B cell (primary cell): ENCODE data around the gene SLC49A3. TPM values are rescaled to one million over a fixed set of nuclear protein-coding genes. Genes with fewer than 3 reads are reported as not detected.

Experiments
- ATAC-seq: fragments of 200-7000 bp; cut with Tn5 transposase; one replicate; pipeline ENCODE4 v1.10.0; 2021; ENCODE audit warnings: low read depth, mild to moderate bottlenecking, moderate number of reproducible peaks, moderate library complexity
- CTCF ChIA-PET: fragments of 350-600 bp; sonication (Branson Sonifier 250); formaldehyde crosslinking; loops from one replicate; lab custom pipeline; 2021; ENCODE audit warnings: antibody characterized with exemption, inconsistent platforms; lab: Charles Lee
- POLR2A ChIA-PET: fragments of 350-600 bp; sonication (Branson Sonifier 250); formaldehyde crosslinking; loops from one replicate; lab custom pipeline; 2021; ENCODE audit warnings: antibody characterized with exemption; lab: Charles Lee
- DNase-seq: peaks from one replicate; pipeline ENCODE4 v3.0.0; 2013
- H2AFZ ChIP-seq: 2 replicates; pipeline ENCODE4 v1.6.1; 2012; ENCODE audit warnings: mild to moderate bottlenecking, low read depth, low read length; ENCODE audit not compliant: insufficient read depth, poor library complexity, severe bottlenecking
- H3K27ac ChIP-seq, 2 donors: 1 replicate in 1 of 2; 2 replicates in 1 of 2; pipeline ENCODE4 v1.5.1; 2012 to 2013; ENCODE audit warnings: low read length in 2 of 2, mild to moderate bottlenecking in 2 of 2, moderate library complexity in 1 of 2
- H3K27me3 ChIP-seq, 4 experiments: fragments of 200-600 bp in 1 of 4; sonication (generic) in 1 of 4; replicated peaks in 1 of 4; 1 replicate in 2 of 4; 2 replicates in 2 of 4; pipeline versions ENCODE4 v1.6.1 to v1.7.0; 2013 to 2016; ENCODE audit warnings: low read length in 3 of 4, mild to moderate bottlenecking in 2 of 4, mixed read lengths in 1 of 4, moderate library complexity in 1 of 4; ENCODE audit not compliant: insufficient read depth in 4 of 4, control insufficient read depth in 3 of 4; ENCODE audit errors: control extremely low read depth in 1 of 4
- H3K36me3 ChIP-seq, 2 experiments: replicated peaks in 1 of 2; 1 replicate in 1 of 2; 2 replicates in 1 of 2; pipeline versions ENCODE4 v1.6.1 to v1.7.1; 2013; ENCODE audit warnings: low read length in 1 of 2; ENCODE audit not compliant: insufficient read depth in 2 of 2, control insufficient read depth in 1 of 2; ENCODE audit errors: control extremely low read depth in 1 of 2, extremely low read depth in 1 of 2
- H3K4me1 ChIP-seq, 2 donors: fragments of 200-600 bp in 1 of 2; sonication (generic) in 1 of 2; 1 replicate in 1 of 2; 2 replicates in 1 of 2; pipeline versions ENCODE4 v1.5.1 to v1.6.1; 2013 to 2017; ENCODE audit warnings: low read length in 2 of 2; ENCODE audit not compliant: control insufficient read depth in 2 of 2, insufficient read depth in 2 of 2
- H3K4me2 ChIP-seq: replicated peaks from 2 replicates; pipeline ENCODE3; 2012; ENCODE audit warnings: mild to moderate bottlenecking, low read depth, low read length; ENCODE audit not compliant: poor library complexity, severe bottlenecking
- H3K4me3 ChIP-seq, 5 experiments: fragments of 200-600 bp in 1 of 5; sonication (generic) in 1 of 5; 1 replicate in 3 of 5; 2 replicates in 2 of 5; pipeline versions ENCODE4 v1.5.1 to v1.7.0; 2011 to 2016; ENCODE audit warnings: low read length in 4 of 5, mild to moderate bottlenecking in 4 of 5, low read depth in 2 of 5, control low read depth in 1 of 5, moderate library complexity in 1 of 5; ENCODE audit not compliant: insufficient read depth in 1 of 5; ENCODE audit errors: control extremely low read depth in 1 of 5, extremely low read depth in 1 of 5
- H3K79me2 ChIP-seq: fragments of 200-600 bp; sonication (generic); one replicate; pipeline ENCODE4 v1.6.0; 2016; ENCODE audit warnings: low read length; ENCODE audit not compliant: control insufficient read depth, insufficient read depth
- H3K9ac ChIP-seq: fragments of 200-600 bp; sonication (generic); 2 replicates; pipeline ENCODE4 v1.6.1; 2017; ENCODE audit warnings: mild to moderate bottlenecking, low read length, moderate library complexity
- H3K9me3 ChIP-seq, 3 donors: one replicate each; pipeline versions ENCODE4 v1.6.1 to v1.7.1; 2013; ENCODE audit warnings: low read length in 2 of 3; ENCODE audit not compliant: control insufficient read depth in 2 of 3, insufficient read depth in 1 of 3; ENCODE audit errors: control extremely low read depth in 1 of 3
- H4K20me1 ChIP-seq: 2 replicates; pipeline ENCODE4 v1.6.0; 2012; ENCODE audit warnings: mild to moderate bottlenecking, low read length; ENCODE audit not compliant: insufficient read depth, control insufficient read depth, poor library complexity, severe bottlenecking
- H3K27ac Mint-ChIP-seq: one replicate; pipeline ENCODE4 v1.8.0; 2021; ENCODE audit warnings: mixed read lengths
- H3K27me3 Mint-ChIP-seq: one replicate; pipeline ENCODE4 v1.8.0; 2021; ENCODE audit warnings: mixed read lengths
- H3K4me1 Mint-ChIP-seq: one replicate; pipeline ENCODE4 v1.8.0; 2021; ENCODE audit warnings: mixed read lengths
- H3K4me3 Mint-ChIP-seq: one replicate; pipeline ENCODE4 v1.8.0; 2021; ENCODE audit warnings: mixed read lengths
- H3K9me3 Mint-ChIP-seq: one replicate; pipeline ENCODE4 v1.8.0; 2022; ENCODE audit warnings: mixed read lengths; ENCODE audit not compliant: insufficient read depth
- EZH2 ChIP-seq: IDR thresholded peaks from 2 replicates; pipeline ENCODE4 v1.6.1; 2012; ENCODE audit warnings: borderline replicate concordance, low read depth, mild to moderate bottlenecking, moderate library complexity, low read length; ENCODE audit not compliant: insufficient read depth, poor library complexity, severe bottlenecking
- WGBS: methylation state at CpG from one replicate; pipeline ENCODE4 v1.1.5; 2013; ENCODE audit warnings: missing lambda C conversion rate; ENCODE audit not compliant: insufficient coverage; 5-methylcytosine and 5-hydroxymethylcytosine counted together
- intact Hi-C: fragments of 100-400 bp; cut with micrococcal nuclease; formaldehyde crosslinking; loops from one replicate; pipeline ENCODE4 v1.10.0; 2022
- polyA plus RNA-seq: library from polyadenylated mRNA; depleted of rRNA; stranded (reverse); fragments of >200 nt; gene quantifications from 2 replicates; pipeline ENCODE4 v1.2.3, GENCODE V29; 2012
- total RNA-seq, 2 donors: library from RNA; stranded (reverse); fragments of 120-200 nt in 1 of 2; gene quantifications; 1 replicate in 1 of 2; 2 replicates in 1 of 2; pipeline versions ENCODE4 v1.2.3 to v1.2.4, GENCODE V29; 2013 to 2022
- TF ChIP-seq, protein P1 (sequence below): fragments of 200-600 bp; IDR thresholded peaks from one replicate; pipeline ENCODE4 v1.8.0; 2022; ENCODE audit warnings: antibody characterized with exemption, mild to moderate bottlenecking

The SLC49A3 gene
- total and polyA plus RNA-seq, 2 donors (not counting 1 experiment from before 2014, with no cell fraction given): 2.0 to 4.3 TPM

DNA sequence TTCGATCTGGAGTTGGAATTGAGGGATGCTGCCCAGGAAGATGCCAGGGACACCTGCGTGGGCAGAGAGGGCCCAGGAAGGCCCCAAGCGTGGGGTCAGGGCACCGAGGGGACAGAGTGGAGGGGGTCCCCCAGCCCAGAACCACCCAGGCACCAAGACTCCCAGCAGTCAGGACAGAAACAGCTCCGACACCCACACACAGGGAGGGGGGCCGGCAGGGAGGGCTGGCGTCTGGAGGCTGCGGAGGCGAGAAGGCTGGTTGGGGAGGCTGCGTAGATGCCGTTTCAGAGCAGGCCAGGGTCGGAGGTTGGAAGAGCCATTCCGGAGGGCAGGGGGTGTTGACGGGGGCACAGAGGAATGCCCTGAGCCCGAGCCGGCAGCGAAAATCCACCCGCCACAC lies 38.5 kb downstream of the SLC49A3 start:
- Mint-ChIP-seq H3K4me3 (no peak overlapping the region), H3K4me1 (no peaks in the 10 kb centered on the region), H3K27me3 (peaks cover 12% of the 10 kb centered on the region), H3K9me3 (no peaks in the 10 kb centered on the region), H3K27ac (no peak overlapping the region)
- TF ChIP-seq EZH2: no peak
- TF ChIP-seq, protein P1, sequence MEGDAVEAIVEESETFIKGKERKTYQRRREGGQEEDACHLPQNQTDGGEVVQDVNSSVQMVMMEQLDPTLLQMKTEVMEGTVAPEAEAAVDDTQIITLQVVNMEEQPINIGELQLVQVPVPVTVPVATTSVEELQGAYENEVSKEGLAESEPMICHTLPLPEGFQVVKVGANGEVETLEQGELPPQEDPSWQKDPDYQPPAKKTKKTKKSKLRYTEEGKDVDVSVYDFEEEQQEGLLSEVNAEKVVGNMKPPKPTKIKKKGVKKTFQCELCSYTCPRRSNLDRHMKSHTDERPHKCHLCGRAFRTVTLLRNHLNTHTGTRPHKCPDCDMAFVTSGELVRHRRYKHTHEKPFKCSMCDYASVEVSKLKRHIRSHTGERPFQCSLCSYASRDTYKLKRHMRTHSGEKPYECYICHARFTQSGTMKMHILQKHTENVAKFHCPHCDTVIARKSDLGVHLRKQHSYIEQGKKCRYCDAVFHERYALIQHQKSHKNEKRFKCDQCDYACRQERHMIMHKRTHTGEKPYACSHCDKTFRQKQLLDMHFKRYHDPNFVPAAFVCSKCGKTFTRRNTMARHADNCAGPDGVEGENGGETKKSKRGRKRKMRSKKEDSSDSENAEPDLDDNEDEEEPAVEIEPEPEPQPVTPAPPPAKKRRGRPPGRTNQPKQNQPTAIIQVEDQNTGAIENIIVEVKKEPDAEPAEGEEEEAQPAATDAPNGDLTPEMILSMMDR: no peak
- DNase-seq (no peak), ATAC-seq (no peak)
- POLR2A ChIA-PET: no interaction called here
- H3K36me3 ChIP-seq: no peaks in the 10 kb centered on the region
- intact Hi-C loops: no loop called here
- no peaks in the 10 kb centered on the region for H3K4me1 ChIP-seq
- peaks cover 0 to 20% (median 0%) of the 10 kb centered on the region in 3 donors for H3K9me3 ChIP-seq
- CTCF ChIA-PET: no interaction called here
- H3K27ac ChIP-seq: no peak overlapping the region
- H3K27me3 ChIP-seq: peaks cover 0 to 8% (median 1%) of the 10 kb centered on the region in 4 experiments
- no peak overlapping the region for H2AFZ ChIP-seq
- H3K9ac ChIP-seq: no peak overlapping the region
- no peaks in the 10 kb centered on the region for H3K79me2 ChIP-seq
- no peak overlapping the region for H3K4me2 ChIP-seq
- H4K20me1 ChIP-seq: no peaks in the 10 kb centered on the region
- WGBS: 90% methylated on average over 18 of the region's 18 CpGs
- no peak overlapping the region for H3K4me3 ChIP-seq

DNA sequence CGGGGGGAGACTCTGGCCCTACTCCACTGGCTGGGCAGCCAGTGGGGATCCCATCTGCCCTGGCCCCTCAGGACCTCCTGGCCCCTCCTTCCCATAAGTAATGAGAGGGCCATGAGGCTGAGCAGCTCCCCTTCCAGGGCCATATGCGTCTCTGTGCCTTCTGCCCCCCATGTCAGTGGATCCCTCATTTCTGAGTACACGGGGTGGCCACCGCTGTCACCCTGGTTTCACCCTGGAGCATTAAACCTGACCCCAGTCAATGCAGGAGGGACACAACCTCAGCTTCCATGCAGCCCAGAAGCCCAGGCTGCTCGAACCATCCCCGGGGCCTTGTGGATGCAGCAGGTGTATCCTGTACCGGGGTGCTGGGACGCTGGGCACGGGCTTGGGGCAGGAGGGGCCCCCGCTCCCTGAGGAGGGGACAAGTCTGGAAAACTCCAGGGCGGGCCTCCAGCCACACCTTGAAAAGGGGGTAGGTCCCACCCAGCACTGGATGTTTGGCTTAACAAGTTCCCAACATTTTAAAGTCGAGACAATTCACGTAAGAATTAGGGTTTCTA lies 39.1 kb downstream of the SLC49A3 start:
- H3K9me3 ChIP-seq: peaks cover 0 to 20% (median 0%) of the 10 kb centered on the region in 3 donors
- CTCF ChIA-PET: no interaction called here
- H3K4me1 ChIP-seq: no peaks in the 10 kb centered on the region
- no peaks in the 10 kb centered on the region for H4K20me1 ChIP-seq
- ATAC-seq (no peak), DNase-seq (no peak)
- Mint-ChIP-seq H3K9me3 (no peaks in the 10 kb centered on the region), H3K27ac (no peak overlapping the region), H3K27me3 (peaks cover 14% of the 10 kb centered on the region), H3K4me1 (no peaks in the 10 kb centered on the region), H3K4me3 (no peak overlapping the region)
- TF ChIP-seq, protein P1: no peak
- TF ChIP-seq EZH2: no peak
- H3K4me2 ChIP-seq: no peak overlapping the region
- intact Hi-C loops: no loop called here
- H2AFZ ChIP-seq: no peak overlapping the region
- 89% methylated on average over 12 of the region's 13 CpGs for WGBS
- no peaks in the 10 kb centered on the region for H3K36me3 ChIP-seq
- no peaks in the 10 kb centered on the region for H3K79me2 ChIP-seq
- H3K4me3 ChIP-seq: no peak overlapping the region
- peaks cover 0 to 8% (median 1%) of the 10 kb centered on the region in 4 experiments for H3K27me3 ChIP-seq
- no peak overlapping the region for H3K27ac ChIP-seq
- no peak overlapping the region for H3K9ac ChIP-seq
- POLR2A ChIA-PET: no interaction called here
